Ramos (cell line): ENCODE measurements around the gene TTC33.

ENCODE experiments used
- in situ Hi-C: fragments of 300-500 bp; cut with MboI; formaldehyde crosslinking; loops from one replicate; pipeline ENCODE4 v1.14.3; 2022; ENCODE audit warnings: low sequenced_read_pairs; ENCODE audit not compliant: unreplicated experiment

TTC33 gene

DNA sequence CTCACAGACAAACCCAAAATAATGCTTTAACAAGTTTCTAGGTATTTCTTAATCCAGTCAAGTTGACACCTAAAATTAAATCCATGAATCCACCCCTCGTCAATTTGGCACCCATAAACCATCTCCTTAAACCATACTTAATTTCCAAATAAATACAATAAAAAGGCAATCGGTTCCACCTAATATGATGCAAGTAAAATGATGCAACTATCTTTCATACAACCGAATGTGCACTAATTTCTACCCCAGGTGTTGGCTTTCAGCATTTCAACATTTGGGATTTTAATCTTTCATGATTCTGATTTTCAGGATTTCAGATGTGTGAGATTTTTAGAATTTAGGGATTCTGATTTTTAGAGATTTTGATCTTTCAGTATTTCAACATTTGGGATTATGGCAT lies 25.1 kb upstream of the TTC33 start:
- in situ Hi-C loops: no loop called here

DNA sequence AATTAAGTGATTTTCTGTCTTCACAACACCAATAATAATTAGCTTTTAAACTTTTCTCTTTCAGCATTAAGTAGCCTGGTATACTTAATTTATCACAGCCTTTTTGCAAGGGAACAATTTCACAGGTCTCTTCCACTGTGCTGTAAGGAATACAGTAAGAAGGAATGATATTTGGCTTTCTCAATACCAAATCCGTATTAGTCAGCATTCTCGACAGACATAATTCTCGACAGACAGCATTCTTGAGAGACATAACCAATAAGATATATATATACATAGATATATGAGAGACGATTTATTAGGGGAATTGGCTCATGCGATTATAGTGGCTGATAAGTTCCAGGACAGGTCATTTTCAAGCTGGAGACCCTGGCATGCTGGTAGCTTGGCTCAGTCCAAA lies 24.4 kb upstream of the TTC33 start:
- in situ Hi-C loops: no loop called here

DNA sequence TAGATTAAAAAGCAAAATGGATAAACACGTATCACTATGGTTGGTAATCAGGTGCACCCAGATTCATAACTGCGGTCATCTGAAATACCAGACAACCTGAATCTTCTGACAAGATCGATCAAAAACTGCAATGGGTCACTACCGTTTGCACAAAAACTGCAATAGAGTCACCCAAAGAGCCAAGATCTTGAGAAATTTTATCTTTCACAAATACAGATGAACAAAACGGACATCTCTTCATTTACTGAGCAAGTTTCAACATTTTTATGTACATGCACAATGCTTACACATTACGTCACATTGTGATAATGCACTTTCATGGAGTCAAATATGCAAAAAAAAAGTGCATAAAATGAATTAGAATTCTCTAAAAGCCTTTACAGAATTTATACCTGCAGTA lies 23.8 kb upstream of the TTC33 start:
- in situ Hi-C loops: no loop called here

DNA sequence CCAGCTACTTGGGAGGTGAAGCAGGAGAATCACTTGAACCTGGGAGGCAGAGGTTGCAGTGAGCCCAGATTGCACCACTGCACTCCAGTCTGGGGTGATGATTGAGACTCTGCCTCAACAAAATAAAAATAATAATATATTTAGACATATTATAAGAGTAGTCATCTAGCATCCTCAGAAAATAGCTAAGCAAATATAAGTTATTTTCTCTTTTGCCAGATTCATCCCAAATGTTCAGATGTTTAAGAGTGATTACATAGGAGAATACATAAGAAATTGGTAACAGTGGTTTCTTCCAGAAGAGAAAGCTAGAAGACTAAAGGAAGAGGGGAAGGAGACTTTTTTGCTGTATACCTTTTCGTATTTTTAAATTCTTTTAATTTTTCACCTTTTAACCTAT lies 22.4 kb upstream of the TTC33 start:
- in situ Hi-C loops: no loop called here

DNA sequence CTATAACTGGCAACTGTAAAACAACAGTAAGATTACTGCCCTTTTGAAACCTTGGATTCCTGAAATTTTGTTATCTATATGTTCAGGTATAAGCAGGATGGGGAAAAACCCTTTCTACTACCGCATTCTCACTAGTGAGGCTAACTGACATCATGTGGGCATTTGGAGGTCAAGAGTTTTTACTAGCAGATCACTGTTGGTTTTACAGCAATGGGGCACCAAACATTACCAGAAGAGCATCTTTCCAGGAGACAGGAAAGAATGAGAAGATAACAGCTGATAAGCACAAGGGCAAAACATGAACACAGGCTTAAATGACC lies 20.9 kb upstream of the TTC33 start:
- in situ Hi-C loops: no loop called here

DNA sequence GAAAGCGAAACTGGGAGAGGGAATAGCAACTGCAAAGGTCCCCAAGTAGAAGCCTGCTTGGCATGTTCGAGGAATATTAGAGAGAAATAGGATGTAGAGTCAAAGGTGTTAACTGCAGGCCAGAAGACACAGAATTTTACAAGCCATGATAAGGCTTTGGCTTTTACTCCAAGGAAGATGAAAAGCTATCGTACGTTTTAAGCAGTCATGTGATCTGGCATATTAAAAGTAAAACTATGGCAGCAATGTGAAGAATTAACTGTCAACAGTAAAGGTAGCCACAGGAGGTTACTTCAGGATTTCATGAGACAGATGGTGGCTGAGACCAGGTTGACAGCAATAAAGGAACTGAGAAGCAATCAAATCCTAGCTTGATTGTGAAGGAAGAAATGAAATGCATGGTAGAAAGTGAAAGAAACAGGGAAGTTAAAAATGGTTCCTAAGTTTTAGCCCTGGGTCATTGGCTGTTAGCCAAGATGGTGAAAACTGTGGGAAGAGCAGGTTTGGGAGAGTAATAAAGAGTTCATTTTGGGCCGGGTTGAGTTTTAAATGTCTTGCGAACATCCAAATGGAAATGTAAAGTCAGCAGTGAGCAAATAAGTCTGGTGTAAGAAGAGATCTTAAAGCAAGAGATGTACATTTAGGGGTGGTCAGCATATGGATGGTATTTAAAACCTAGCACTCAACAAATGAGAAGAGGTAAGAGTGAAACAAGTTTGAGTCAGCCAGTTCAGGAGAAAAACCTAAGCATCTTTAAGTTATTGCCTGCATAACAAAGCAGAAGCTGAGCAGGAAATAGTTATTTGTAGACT lies 20.3 kb upstream of the TTC33 start:
- in situ Hi-C loops: no loop called here

DNA sequence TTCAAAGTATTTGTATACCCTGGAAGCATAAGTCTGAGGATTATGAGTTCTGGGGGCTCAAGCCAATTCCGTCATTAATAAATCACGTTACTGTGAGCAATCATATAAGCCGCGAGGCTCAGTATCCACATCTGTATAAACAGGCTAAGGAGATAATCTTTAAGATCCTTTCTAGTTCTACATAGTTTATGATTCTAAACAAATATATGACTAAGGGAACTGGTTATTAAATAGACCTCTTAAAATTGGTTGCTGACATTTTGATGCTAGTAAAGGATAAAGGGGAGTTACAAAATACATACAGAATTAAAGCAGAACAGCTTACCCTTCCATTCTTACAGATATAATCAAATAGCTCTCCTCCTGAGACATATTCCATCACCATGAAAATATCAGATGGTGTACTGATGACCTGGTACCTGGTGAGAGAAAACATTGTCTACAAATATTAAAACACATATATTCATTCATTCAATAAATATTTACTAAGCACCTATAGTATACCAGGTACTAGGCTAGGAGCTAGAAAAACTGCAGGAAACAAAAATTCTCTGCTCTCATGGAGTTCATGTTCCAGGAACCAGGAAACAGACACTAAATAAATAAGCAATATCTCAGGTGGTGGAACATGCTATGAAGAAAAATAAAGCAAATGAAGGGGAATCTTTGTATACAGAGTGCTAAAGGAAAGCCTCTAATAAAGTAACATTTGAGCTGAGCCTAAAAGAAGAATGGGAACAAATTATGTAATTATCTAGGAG lies 19.5 kb upstream of the TTC33 start:
- in situ Hi-C loops: no loop called here

DNA sequence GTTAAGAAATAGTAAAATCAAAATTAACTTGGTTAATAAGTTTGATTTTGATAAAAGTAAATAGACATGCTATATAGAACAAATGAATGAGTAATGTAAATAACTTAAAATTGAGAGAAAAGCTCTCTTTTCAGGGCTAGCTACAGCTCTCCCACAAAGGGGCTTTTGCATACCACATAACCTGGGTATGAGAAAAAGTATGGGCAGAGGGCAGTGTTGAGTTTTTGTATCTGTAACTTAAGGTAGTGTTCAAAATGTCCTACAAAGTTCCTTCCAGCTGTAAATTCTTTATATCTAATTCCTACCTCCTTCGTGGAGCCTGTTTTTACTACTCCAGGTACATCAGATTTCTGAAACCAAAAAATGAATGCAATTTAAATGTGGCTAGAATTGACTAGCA lies 18.9 kb upstream of the TTC33 start:
- in situ Hi-C loops: no loop called here

DNA sequence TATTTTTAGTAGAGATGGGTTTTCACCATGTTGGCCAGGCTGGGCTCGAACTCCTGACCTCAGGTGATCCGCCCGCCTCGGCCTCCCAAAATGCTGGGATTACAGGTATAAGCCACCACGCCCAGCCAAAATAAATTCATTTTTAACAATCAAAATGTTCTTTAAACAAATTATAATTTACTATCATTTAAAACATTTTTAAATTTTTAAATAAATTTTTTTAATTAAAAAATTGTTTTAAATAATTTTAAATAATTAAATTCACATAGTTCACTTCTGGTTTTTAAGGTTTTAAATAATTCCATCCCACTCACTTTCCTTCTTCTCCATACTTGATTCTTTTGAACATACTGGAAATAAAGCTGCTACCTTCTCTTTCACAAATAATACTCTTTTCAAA lies 15.0 kb upstream of the TTC33 start:
- in situ Hi-C loops: no loop called here

DNA sequence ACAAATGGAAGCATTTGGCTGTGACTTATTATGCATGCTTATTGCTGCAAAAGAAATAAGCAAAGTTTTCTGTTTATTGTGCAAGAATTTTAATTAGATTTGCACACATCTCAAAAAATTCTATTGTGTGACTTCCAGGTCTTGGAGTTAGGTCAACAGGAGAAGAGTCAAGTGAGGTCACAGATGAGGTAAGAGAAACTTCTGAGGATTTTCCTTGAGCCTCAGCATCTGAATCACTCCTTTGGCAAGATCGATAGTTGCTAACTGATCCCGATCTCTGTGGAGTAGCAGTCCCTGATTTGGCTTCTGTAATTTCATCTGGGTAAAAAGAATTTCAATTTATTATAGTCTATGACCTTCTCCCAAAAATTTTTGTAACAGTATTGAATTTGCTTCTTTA lies 6.9 kb upstream of the TTC33 start:
- in situ Hi-C loops: no loop called here

DNA sequence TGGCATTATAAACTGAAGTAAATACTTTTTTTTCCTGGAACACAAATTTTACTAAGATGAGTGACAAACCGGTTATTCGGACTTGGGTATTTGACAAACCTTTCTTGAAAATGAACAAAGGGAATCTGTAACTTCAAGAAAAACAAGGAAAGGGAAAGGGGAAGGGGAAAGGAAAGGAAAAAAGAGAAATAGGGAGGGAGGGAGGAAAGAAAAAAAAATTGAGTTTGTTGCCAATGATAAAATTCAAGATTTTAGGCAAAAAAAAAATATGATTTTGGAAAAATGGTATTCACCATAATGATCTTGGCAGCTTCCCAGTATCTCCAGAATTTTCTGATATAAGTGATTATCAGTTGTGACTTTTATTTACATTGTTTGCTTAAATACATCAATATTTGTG lies 1.6 kb upstream of the TTC33 start:
- in situ Hi-C loops: loop anchor here (5.0 kb wide), 1 partner anchor 35 kb away; no protein-coding TSS in a partner anchor

DNA sequence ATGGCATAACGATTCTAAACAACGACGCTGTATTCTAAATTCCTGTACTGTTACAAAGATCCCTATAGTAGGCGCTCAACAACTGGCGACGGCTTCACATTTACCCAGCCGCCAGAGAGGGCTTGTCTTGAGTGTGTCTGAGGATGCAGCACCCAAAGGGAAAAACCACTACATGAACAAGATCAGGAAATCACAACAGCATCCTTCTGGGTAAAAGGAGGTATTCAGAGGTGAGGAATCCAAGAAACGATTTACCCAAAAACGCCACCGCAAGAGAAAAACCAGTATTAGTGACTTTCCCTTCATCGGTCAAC lies 711 bp downstream of the TTC33 start:
- in situ Hi-C loops: loop anchor here (5.0 kb wide), 1 partner anchor 37 kb away; no protein-coding TSS in a partner anchor

DNA sequence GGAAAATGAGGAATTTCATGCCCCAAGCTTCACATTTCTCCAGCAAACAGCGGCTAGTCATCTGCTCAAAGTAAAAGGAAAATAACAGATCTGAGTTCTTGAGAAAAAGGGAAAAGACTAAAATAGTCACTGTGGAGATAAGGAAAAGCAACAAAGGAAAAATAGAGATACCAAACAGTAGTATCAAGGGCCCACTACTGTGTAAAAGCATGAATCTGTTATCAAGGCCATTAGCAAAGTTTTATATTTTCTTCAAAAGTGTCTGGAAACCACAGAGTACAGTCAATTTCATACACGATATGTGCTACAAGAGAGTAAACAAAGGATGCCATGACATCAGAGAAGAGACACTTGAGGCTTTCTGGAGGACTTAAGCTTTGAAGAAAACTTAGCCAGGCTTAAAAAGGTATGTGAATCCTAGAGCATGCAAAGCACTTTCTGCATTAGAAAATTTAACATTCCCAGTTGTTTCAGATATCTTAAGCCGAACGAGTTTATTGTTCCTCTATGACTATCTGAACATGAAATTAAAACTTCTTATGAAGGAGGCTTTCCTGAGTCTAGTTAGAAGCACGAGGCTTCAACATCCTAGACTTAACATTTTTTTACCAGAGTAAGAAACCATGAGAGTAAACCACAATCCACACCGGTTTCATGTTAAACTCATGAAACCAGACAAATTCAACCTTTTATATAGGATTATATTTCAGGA lies 1.2 kb downstream of the TTC33 start:
- in situ Hi-C loops: loop anchor here (5.0 kb wide), 1 partner anchor 38 kb away; no protein-coding TSS in a partner anchor

DNA sequence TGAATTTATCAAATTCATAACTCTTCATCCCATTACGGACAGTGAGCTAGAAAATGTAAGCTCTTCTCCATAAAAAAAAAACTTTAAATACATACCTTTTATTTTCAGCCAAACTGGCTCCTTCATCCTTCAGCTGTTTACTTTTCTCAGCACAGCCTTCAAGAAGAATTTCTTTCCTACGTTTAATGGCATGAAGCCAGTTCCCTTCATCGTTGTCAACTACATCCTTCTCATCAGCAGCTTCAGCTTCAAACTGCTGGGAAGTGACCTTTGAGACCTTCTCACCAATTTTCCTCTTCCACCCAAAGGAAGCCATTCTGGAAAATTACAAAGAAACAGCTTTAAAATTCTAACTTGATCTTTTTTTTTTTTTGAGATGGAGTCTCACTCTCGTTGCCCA lies 9.1 kb downstream of the TTC33 start:
- in situ Hi-C loops: no loop called here

DNA sequence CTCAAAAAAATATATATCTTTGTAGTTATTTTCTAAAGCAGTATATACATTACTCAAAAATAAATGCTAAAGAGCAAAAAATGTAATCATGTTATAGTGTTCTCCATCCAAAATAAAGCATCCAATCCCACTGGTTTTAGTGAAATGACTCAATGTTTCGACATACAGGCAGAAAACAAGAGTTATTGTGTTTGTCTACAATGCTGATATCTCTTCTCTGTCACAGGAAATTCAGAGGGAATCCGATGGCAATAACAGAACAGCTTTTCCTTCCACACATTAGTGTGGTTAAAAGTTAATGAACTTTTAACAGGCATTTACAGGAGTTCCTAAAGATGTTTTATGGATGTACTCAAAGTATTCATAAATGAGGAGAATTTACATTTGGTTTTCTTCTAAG lies 12.0 kb downstream of the TTC33 start:
- in situ Hi-C loops: no loop called here

DNA sequence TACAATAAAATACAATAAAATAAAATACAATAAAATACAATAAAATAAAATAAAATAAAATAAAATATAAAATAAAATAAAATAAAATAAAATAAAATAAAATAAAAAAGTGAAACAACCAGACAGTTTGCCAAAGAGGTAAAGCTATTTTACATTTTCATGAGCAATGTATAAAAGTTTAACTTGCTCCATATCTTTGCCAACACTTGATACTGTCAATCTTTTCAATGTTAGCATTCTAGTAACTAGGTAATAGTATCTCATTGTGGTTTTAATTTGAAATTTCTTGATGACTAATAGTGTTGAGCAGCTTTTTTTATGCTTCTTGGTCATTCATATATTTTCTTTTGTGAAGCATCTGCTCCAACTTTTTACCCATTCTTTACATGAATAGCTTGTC lies 17.3 kb downstream of the TTC33 start:
- in situ Hi-C loops: no loop called here

DNA sequence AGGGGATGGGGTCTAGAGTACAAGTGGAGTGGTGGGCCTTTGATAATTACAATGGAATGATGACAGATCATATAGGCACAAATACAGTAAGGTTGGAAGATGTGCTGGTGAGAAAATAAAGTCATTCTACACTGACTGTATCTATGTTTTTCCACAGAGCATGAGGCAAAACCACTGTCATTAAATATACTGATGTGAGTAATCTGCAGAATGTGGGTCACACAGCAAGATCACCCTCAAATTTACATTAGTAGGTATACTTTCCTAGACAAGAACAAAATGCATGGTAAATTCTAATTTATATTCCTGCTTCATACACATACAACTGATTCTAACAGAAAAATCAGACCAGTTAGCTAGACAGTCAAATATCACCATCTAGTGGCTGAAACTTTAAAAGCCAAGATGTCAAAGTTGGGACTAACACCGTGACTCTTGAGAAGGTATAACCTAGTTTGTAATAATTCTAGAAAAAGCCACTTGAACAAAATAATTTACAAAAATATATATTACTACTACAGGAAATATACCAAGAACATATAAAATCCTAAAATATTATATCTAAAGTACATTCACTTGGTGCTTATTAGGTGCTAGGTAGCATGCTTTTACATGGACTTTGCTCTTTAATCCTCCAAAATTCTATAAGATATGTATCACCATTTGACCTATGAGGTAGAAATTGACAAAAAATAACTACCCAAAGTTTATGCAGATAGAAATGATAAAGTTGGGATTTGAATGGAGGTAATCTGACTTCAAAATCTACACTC lies 19.5 kb downstream of the TTC33 start:
- in situ Hi-C loops: no loop called here

DNA sequence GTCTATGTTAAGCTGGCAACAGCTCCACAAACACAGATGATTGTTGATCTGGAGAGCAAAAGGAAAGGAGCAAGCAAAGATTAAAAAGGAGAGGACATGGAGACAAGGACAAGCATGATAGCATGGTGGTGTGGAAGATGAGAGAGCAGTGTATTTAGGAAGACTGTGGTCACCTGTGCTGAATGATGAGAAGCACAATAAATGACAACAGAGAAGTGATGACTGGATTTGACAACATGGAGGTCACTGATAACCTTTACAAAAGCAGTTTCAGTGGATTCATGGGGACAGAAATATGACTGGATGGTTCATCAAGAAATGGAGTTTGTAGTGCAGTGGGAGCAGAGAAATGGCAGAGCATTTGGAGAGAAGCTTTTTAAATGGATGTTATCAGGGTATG lies 20.2 kb downstream of the TTC33 start:
- in situ Hi-C loops: no loop called here

DNA sequence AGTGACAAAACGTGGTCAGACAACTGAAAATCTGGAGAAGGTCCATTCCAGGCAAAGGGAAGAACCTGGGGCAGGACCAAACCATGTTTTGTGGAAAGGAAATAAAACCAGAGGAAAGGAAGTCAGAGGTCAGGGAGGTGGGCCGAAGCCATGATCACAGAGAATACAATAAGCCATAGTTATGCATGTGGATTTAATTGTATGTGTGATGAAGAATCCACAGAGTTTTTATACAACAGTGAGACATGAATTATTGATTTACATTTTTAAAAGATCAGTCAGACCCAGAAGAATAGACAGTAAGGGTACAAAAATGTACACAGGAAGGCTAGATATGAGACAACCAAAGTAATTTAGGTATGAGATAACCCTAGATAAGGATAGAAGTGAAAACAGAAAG lies 20.8 kb downstream of the TTC33 start:
- in situ Hi-C loops: no loop called here

DNA sequence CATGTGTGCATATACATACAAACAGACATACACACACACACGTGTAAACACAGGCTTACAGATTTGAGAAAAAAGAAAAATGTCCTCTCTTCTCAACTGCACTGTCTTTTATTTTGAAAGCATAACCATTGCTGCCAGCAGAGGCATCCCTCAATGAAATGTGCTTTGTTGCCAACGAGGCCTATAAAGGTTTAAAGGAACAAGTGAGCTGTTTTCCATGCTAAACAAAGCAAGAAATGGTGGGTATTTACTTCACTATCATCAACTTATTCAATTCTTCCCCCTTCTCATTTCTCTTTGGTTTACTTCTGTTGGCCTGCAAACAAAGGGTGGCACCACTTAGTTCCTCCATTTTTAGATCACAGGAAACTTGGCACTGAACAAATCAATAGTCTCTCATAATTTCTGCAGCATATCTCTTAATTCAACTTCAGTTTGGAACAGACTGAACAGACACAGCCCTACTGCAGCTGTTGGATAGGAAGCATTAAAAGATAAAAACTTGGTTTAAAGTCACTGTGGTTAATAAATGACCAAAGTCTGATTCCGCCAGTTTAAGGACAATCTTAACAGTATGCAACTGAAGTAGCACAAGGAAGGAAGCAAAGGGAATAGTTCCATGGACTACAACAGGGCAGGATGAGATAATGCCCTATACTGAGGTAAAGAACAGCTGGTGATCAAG lies 21.7 kb downstream of the TTC33 start:
- in situ Hi-C loops: no loop called here
